ENCODE measurements around the gene ZNHIT6.
"Not testable (repeated sequence)": the region's sequence is repeated elsewhere in the genome, so short reads cannot be mapped to it uniquely, and the experiment has no call there.

Gene ZNHIT6, protein sequence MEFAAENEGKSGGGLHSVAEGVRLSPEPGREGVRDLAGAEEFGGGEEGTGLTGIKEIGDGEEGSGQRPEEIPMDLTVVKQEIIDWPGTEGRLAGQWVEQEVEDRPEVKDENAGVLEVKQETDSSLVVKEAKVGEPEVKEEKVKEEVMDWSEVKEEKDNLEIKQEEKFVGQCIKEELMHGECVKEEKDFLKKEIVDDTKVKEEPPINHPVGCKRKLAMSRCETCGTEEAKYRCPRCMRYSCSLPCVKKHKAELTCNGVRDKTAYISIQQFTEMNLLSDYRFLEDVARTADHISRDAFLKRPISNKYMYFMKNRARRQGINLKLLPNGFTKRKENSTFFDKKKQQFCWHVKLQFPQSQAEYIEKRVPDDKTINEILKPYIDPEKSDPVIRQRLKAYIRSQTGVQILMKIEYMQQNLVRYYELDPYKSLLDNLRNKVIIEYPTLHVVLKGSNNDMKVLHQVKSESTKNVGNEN

DNA sequence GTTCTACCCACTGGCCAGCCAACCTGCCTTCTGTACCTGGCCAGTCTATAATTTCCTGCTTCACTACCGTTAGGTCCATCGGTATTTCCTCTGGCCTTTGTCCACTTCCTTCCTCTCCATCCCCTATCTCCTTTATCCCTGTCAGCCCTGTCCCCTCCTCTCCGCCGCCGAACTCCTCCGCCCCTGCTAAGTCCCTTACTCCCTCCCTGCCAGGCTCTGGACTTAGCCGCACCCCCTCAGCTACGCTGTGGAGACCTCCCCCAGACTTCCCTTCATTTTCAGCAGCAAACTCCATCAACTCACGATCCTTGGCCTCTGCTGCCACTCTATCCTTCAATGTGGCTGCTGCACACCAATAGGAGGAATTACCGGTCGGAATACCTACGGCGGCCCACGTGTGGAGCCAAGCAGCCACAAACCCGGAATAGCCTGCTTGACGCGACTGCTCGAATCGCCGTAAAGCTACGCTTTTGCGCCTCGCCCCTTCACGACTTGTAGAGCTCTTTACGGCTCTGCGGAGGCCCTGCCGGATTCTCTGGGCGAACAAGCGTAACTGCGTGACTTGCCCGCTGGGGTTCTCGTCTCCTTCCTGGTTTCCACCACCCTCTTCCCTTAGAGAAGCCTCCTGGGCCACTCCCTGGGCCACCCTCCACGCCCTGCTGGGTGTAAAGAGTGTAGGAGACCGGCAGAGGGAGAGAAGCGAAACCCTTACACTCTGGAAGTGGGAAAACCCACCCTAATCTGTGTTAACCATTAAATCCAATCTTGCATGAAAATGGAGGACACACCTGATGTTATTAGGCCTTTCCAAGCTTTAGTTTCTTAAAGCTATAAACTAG, at the start of gene ZNHIT6:
ZNHIT6 (minus strand) TSS at position 444 of the 839 bp plus-strand sequence; CDS start at position 295, 149 bp downstream.
- peak; percentile 92 for DNase-seq

DNA sequence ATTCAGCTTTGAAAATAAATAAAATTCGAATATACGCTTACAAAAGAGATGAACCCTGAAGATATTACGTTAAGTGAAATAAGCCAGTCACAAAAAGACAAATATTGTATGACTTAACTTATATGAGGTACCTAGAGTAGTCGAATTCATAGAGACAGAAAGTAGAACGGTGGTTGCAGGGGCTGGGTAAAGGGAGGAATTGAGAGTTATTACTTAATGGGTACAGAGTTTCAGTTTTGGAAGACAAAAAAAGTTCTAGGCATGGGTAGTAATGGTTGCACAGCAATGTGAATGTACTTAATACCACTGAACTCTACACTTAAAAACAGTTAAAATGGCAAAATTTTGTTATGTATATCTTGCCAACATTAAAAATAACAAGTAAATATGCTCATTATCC, 48.6 kb upstream of the ZNHIT6 start:
- no peak for DNase-seq

DNA sequence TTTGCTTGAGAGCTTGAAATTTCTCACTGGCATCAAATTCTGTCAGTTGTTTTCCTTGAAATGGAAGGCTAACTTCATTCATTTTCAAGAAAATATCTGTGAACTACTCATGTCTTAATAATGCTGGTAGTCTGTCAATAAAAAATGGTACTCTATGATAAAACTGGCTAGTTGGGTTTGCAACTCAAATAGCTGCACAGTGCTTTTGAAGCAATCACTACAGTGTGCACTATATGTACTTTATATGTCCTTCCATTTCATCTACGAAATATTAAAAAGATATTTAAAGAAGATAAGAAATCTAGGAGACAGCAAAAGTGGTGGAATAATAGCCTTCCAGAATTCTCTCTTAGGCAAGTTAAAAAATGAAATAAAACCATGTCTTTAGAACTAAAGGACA, 39.9 kb upstream of the ZNHIT6 start:
- DNase-seq: no peak

DNA sequence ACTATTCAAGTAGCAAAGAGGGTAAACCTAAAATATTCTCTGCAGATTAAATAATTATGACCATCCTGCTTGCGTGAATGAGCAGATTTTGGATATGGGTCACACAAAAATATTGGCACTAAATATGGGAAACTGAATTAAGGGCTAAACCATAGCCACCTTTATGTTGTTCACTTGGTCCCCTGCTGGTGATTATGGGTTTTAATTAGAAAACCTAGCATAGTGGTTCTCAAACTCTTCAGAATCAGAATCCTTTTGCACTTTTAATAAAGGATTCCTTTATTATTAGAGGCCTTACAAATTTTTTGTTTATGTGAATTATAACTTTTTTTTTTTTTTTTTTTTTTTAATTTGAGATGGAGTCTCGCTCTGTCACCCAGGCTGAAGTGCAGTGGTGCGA, 38.5 kb upstream of the ZNHIT6 start:
- DNase-seq: no peak

DNA sequence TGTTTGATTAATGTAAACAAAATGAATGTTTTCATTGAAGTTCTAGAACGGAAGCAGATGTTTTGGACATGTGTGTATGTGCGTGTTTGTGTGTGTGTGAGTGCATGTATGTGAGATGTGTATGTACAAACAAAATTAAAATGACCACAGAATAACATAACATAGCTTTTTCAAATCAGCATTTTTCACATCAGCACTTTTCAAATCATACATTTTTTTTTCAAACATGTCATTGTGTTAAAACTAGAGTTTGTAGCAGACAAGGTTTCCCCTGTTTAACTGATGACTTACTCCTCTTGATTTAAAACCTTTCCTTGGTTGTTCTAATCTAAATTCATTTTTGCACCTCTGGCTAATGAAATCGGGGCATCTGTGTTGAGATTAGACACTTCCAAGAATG, 35.6 kb upstream of the ZNHIT6 start:
- no peak for DNase-seq

DNA sequence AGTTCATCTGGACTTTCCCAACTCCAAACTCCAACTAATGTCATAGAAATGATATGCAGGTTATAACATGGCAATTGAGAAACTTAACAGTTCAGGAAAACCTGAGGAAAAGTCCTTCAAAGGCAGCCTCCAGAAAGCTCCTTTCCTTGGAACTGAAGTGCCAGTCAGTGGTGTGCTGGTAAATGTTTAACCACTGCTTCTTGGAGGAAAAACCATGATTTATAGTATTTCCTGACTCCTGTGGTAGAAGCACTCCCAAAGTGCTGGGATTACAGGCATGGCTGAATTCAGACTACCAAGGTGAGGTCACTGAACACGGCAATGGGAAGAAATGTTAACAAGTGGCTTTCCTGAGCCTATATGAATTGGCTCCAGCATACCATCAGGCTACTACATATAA, 26.7 kb upstream of the ZNHIT6 start:
- no peak for DNase-seq

DNA sequence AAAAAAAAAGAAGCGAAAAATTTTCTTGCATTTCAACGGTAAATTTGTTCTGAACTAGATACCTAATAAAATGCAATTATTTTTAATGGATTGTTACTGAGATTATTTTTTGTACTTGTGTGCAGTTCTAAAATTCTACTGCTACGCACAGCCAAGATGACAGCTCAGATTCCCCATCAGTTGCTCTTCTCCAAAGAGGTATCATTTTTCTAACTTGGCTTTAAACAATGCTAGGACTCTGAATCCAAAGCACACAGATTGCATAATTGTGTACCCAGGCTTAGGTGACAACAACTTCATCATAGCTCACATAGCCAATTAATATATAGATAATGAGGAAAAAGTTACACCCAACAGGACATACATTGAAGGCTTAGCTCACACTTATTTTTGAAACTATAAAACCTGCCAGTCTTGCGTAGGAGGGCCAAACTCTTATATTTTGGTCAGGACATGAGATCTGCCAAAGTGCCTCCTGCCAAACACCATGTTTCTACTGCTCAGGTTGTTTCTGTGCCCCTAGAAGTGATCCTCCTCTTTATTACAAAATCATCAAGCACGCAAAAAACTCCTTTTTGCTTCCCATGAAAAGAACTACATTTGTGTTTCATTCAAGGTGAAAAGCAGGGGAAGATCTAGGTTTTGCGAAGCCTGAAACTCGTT, 10.6 kb upstream of the ZNHIT6 start:
- no peak for DNase-seq

DNA sequence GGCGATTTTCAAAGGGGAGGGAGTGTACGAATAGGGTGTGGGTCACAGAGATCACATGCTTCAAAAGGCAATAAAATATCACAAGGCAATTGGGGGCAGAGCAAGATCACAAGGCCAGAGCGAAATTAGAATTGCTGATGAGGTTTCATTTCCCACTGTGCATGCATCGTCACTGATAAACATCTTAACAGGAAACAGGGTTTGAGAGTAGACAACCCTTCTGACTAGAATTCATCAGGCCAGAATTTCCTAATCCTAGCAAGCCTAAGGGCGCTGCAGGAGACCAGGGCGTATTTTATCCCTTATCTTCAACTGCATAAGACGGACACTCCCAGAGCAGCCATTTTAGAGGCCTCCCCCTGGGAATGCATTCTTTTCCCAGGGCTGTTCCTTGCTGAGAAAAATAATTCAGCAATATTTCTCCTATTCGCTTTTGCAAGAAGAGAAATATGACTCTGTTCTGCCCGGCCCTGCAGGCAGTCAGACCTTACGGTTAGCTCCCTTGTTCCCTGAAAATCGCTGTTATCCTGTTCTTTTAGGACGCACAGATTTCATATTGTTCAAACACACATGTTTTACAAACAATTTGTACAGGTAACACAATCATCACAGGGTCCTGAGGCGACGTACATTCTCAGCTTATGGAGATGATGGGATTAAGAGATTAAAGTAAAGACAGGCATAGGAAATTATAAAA, 6.3 kb upstream of the ZNHIT6 start:
- DNase-seq: not testable (repeated sequence)

DNA sequence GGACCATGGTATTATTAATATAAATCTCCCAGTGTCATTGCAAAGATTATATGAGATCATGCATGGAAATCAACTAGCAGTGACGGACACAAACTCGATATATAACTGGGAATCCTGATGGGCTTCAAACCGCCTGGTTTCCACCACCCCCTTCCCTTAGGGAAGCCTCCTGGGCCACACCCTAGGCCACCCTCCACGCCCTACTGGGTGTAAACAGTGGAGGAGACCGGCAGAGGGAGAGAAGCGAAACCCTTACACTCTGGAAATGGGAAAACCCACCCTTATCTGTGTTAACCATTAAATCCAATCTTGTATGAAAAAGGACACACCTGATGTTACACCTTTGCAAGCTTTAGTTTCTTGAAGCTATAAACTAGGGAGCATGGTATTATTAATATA, 595 bp upstream of the ZNHIT6 start:
- no peak for DNase-seq

DNA sequence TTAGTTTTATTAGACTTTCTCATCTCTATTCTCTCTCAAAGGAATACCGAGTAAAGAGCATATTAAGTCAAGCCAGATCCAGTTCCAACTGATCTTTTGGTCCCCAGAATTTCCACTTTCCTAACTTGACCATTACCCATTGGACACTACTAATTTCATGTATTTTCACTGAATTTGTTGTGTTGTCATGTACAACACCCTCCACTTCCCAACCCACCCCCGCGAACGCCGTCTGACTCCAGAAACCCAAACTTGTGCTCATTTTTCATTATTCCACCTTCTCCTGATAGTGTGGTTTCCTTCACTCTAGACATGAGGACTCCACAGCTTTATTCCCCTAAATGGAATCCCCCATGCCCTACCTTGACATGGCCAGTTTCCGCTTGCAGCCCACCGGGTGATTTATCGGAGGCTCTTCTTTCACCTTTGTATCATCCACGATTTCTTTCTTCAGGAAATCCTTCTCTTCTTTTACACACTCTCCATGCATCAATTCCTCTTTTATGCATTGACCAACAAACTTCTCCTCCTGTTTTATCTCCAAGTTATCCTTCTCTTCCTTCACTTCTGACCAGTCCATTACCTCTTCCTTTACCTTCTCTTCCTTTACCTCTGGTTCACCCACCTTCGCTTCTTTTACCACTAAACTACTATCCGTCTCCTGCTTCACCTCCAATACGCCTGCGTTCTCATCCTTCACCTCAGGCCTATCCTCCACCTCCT, 805 bp downstream of the ZNHIT6 start:
- DNase-seq: peak; percentile 52

DNA sequence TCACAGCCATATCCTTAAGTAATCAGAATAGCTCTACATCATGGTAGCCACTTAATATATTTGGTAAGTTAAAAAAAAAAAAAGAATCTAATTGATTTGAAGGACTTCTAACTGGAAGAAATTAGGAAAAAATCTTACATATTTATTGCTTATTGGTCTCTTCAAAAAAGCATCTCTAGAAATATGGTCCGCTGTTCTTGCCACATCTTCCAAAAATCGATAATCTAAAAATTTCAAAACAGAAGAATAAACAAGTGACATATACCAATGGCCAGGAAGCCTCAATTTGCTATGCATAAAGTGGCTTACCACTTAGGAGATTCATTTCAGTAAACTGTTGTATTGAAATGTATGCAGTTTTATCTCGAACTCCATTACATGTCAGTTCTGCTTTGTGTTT, 2.3 kb downstream of the ZNHIT6 start:
- no peak for DNase-seq

DNA sequence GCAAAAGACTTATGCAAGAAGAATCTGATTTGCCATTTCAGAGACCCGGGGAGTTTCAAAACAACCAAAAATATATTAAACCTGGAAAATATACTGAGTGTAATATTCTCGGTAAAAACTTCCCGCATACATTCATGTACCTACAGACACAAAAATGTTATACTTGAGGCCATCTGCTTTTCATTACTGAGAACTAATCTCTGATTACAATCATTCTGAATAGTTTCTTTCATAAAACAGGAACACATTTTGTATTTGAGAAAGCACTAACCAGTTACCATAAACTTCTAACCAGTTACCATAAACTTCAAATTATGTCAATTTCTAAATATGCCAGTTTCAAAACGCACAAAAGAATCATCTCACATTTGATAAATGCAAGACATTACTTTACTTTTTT, 7.8 kb downstream of the ZNHIT6 start:
- DNase-seq: no peak

DNA sequence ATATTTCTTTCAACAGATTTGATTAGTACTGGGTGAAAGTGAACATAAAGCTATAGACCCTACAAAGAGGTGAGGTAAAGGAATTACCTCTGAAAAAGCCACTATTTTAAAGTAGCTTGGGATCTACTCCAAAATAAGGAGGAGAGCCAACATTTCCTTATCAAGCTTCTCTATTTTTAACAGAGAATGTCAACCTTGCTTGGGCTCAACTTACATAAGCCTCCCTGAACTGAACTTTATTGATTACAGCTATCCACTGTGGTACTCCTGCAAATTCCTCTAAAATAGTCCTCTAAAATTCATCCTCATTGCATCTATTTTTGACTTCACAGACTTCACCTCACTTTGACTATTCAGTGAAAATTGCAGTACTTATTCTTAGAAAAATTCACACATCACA, 10.3 kb downstream of the ZNHIT6 start:
- no peak for DNase-seq

DNA sequence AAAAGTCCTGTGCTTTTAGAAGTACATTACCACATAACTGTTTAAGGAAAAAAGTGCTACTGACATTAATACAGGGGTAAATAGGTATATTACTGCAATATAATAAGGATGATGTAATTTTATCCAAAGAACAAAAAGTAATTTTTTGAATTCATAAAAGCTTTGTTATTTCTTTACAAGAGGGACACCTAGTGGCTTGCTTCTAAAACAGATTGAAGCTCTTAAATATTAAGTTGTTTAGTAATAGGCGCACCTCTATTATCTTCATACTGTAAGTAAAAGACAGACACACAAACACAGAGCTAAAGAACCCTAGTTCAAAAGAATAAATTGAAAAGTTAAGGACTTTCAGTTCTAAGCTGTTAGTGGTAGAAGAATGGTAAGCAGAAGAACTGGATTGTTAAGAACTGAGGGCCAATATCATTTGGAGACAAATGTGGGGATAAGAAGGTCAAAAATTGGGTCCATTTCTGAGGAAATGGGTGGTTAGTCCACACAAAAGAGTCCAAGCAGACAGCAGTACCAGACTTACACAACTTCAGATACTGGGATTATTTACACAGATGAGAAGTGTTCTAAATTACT, 15.4 kb downstream of the ZNHIT6 start:
- no peak for DNase-seq

DNA sequence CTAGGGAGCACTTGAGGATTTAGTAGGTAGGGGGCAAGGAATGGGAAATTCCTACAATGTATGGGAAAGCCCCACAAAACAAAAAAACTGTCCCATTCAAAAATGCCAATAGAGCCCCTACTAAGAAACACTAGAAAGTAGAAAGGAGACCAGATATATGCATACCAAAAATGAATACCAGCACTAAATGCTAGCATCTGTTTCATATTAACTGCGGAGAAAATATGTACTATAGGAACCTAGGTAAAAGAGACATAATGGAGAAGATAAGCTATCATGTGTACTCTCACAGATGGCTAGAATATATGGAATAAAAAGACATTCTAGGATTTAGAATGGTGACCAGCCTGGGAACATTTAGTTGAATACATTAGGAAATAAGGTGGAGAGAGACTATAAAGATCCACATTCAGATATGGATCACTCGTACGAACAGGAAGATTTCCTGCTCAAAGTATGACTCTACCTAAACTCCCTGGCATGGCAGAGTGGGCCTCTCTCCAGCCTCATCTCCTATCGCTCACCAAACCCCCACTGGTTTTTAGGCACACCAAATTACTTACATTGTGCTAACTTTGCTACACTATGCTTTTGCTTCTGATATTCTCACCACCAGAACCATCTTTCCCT, 18.3 kb downstream of the ZNHIT6 start:
- no peak for DNase-seq

DNA sequence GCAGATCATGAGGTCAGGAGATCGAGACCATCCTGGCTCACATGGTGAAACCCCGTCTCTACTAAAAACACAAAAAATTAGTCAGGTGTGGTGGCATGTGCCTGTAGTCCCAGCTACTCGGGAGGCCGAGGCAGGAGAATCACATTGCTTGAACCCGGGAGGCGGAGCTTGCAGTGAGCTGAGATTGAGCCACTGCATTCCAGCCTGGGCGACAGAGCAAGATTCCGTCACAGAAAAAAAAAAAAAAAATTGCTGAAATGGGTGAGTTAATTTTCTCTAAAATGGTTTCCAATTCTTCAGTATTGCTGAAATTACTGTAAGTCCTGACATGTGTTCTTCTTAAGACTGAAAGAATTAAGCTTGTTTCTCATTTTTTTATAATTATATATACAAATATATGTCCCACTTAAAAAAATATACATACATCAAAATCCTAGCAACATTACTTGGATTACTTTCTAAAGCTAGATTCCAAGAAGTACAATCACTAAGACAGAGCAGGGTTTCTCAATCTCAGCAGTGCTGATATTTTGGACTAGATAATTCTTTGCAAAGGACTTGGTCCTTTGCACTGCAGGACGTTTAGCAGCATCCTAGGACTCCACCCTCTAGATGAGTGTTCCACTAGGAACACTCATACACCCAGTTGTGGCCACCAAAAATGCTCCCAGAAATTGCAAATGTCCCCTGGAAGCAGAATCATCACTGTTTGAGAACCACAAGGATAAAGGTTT, 24.8 kb downstream of the ZNHIT6 start:
- no peak for DNase-seq

DNA sequence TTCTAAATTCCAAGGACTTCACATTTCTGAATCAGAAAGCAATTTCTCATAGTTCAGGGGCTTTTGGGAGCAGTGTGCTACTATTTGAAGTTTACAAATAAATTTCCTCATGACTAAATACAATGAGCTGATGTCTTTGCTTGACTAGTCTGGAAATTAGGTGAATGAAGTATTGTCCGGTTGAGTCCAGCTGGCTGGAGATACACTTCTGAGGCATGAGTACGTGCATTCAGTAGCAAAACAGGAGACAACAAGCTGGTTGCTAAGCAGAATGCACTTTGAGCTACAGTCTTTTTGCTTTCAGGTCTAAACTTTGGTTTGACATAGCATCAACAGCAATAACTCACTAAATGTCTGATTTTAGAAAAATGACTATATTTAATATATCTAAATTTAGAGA, 27.1 kb downstream of the ZNHIT6 start:
- DNase-seq: no peak

DNA sequence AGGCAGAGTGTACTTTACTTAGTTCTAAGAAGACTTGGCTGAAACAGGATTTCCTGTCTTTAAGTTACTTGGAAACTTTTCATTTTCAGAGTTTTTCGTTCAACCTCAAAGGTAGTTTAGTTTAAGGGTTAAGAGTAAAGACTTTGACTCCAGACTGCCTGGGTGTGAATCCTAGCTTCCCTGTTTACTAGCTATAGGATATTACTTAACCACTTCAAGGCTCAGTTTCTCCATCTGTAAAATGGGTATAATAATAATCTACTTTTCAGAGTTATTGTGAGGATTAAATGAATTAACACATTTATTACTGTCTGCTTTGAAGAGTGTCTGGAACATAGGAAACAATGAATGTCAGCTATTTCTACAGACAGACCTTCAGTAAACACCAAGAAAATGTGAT, 30.0 kb downstream of the ZNHIT6 start:
- no peak for DNase-seq

DNA sequence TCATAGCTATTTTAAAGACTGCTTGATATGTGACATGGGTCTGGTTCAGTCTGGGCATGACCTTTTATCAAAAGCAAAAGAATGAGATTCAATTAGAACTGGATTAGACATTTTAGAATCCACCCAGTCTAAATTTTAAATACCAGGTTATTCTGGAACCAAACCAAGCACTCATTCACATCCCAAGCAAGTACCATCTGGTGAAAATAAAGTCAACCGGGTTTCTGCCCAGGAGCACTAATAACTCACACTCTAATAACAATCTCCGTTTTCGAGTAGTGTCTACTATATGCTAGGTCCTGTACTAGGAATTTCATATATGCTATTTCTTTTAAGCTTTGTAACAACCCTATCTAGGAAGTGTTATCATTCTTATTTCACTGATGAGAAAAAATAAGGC, 30.6 kb downstream of the ZNHIT6 start:
- DNase-seq: no peak

DNA sequence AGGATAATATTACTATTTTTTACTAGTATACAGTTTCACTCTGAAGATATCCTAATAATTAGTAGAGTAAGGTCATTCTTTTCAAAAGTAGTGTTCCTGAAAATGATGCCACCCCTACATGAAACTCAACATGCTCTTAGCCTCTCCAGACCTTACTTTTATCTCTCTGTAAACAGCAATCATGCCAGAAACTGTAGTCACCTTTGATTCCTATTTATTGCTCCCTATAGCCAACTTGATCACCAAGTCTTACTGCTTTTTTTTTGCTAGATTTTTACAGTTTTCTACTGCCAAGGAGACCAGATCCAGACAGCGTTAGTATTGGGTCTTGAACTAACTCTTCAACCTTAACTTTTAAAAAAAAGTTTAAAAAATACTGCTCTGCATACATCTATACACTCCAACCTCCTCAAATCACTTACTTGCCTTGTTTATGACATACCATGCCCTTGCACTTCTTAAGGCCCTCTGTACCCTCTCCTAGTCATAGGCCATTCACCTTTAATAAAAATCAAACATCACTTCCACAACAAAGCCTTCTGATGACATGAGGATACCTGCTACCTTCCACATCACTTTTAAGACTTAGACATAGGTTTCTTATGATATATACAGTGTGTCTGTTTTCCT, 36.1 kb downstream of the ZNHIT6 start:
- no peak for DNase-seq

Data from DMS79 treated with DMSO at 0.1 percent for 48 hours (cell line).